Measurements from ENCODE around the gene ZNF829.
A peak's percentile ranks its signal among the peaks of the same experiment; 100 is the strongest.

Gene ZNF829

DNA sequence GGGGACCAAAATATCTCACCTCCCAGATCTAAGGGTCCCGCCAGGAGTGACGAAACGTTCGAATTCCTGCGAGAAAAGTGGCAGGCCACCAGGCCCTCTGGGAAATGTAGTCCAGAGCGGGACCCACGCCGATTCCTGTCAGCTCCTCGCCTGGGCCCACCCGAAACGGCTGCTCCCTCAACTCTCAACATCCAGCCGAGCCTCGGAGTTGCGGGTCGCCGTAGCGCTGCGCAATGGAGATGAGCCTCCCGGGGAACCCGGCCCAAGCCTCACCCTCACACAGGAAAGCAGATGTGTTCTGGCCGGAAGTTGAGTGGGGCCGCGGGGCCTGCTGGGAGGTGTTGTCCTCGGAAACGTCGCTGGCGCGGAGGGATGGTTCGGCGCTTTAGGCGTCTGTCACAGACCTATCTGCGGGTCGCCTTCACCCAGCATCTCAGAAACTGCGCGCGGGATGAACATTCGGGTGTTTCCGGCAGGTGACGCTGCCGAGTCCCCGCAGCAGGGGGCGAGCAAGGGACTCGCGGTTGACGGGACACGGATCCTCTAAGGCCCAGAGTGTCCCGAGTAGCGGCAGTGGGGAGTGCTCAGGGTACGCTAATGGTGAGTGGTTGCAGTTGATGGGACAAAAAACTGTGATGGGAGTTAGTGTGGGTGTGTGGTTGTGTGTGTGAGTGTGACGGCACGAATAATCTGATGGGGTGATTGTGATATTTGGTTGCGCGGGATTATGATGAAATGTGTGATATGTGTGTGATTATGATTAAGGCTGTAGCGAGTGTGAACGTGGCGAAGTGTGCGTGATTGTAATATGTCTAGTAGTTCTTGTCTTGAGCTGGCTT lies at the start of gene ZNF829, which contains the start of gene ZNF568:
Gene ZNF829, minus strand, starts transcription at position 300 of the 839 bp plus-strand sequence. CDS start 1,124 bp downstream, outside the sequence.
Gene ZNF568, plus strand, starts transcription at position 341 of the 839 bp plus-strand sequence. CDS start 6,439 bp downstream, outside the sequence.
- peak; percentile 47 to 96 (median 88) for DNase-seq

GRCh38 chr19:36963280-36963679 lies 47.2 kb upstream of the ZNF829 start:
- DNase-seq: no peak

DNA sequence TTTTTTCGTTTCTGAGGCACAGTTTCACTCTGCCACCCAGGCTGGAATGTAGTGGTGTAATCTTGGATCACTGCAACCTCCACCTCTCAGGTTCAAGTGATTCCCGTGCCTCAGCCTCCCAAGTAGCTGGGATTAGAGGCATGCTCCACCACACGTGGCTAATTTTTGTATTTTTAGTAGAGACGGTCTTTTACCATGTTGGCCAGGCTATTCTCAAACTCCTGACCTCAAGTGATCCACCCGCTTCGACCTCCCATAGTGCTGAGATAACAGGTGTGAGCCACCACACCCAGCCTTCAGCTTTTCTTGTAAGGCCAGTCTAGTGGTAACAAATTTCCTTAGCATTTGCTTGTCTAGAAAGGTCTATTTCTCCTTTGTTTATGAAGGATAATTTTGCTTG lies 46.3 kb upstream of the ZNF829 start:
- no peak for DNase-seq

DNA sequence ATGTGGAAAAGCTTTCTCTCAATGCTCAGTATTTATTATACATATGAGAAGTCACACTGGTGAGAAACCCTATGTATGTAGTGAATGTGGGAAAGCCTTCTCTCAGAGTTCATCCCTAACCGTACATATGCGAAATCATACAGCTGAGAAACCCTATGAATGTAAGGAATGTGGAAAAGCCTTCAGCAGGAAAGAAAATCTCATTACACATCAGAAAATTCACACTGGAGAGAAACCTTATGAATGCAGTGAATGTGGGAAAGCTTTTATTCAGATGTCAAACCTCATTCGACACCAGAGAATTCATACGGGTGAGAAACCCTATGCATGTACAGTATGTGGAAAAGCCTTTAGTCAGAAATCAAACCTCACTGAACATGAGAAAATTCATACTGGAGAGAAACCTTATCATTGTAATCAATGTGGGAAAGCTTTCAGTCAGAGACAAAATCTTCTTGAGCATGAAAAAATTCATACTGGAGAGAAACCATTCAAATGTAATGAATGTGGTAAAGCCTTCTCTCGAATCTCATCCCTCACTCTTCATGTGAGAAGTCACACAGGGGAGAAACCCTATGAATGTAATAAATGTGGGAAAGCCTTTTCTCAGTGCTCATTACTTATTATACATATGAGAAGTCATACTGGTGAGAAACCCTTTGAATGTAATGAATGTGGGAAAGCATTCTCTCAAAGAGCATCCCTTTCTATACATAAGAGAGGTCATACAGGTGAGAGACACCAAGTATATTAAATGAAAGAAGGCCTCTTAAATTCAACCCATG lies 34.4 kb upstream of the ZNF829 start:
- DNase-seq: no peak

- DNase-seq: no peak
Measured at GRCh38 chr19:36939153-36939552, 23.1 kb upstream of the ZNF829 start.

GRCh38 chr19:36931684-36932083 lies 15.6 kb upstream of the ZNF829 start:
- DNase-seq: no peak

GRCh38 chr19:36918090-36918489 lies 2.0 kb upstream of the ZNF829 start:
- no peak for DNase-seq

DNA sequence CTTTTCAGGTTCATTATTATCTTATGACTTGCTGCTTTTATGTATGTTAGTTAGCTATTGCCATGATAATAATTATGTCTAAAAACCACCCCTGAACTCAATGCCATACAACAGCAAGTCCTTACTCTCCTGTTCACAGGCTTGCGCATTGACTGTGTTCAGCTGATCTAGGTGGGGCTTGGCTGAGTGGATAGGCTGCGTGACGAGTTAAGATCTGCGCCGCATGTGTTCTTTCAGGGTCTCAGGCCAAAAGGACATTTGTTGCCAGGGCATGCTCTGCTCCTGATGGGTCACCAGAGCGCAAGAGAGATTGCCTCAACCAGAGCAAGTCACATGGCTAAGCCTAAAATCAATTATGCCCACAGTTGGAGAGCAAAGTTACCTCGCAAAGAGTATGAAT lies 900 bp upstream of the ZNF829 start:
- DNase-seq: peak in 27 of 58 donors; percentile 0 to 32 (median 9)

GRCh38 chr19:36898422-36898821 lies 17.7 kb downstream of the ZNF829 start:
- DNase-seq: no peak

DNA sequence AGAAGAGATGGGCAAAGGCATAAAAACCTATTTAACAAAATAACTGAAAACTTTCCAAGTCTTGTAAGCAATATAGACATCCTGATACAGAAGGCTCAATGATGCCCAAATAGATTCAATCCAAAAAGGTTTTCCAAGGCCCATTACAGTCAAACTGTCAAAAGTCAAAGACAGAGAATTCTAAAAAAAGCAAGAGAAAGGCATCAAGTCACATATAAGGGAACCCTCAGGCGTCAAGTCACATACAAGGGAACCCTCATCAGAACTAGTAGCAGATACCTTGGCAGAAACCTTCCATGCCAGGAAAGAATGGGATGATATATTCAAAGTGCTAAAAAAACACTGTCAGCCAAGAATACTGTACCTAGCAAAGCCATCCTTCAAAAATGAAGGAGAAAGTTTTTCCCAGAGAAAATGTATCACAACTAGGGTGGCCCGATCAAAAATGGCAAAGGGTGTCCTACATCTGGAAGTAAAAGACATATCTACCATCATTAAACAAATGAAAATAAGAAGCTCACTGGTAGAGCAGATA lies 21.2 kb downstream of the ZNF829 start:
- DNase-seq: no peak

GRCh38 chr19:36891768-36892357 lies 24.2 kb downstream of the ZNF829 start:
- DNase-seq: no peak

DNA sequence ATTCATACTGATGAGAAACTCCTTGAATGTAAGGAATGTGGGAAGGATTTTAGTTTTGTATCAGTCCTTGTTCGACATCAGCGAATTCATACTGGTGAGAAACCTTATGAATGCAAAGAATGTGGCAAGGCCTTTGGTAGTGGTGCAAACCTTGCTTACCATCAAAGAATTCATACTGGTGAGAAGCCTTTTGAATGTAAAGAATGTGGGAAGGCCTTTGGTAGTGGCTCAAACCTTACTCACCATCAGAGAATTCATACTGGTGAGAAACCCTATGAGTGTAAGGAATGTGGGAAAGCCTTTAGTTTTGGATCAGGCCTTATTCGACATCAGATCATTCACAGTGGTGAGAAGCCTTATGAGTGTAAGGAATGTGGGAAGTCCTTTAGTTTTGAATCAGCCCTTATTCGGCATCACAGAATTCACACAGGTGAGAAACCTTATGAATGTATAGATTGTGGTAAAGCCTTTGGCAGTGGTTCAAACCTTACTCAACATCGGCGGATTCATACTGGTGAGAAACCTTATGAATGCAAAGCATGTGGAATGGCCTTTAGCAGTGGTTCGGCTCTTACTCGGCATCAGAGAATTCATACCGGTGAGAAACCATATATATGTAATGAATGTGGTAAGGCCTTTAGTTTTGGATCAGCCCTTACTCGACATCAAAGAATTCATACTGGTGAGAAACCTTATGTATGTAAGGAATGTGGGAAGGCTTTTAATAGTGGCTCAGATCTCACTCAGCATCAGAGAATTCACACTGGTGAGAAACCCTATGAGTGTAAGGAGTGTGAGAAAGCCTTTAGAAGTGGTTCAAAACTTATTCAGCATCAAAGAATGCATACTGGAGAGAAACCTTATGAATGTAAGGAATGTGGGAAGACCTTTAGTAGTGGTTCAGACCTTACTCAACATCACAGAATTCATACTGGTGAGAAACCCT lies 38.8 kb downstream of the ZNF829 start:
- no peak for DNase-seq

DNA sequence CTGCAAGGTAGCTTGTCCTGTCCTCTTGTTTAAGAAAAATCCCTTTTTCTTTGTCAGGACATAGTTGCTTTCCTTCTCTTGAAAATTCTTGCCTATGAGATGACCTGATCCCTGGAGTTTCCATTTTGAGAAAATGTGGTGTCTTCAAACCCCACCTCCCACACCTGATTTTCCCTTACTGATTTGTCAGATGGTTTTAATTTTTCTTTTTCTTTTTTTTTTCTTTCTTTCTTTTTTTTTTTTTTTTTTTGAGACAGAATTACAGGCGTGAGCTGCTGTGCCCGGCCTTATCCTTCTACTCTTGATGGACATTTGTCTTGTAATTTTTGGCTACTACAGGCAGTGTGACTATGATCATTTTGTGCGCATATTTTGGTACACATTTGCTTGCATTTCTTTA lies 64.2 kb downstream of the ZNF829 start:
- no peak for DNase-seq

GRCh38 chr19:36850559-36851442 lies 65.3 kb downstream of the ZNF829 start, which contains the start of gene ZNF345:
Gene ZNF345 (plus strand): TSS chr19:36850876. CDS start chr19:36876831, 25,955 bp downstream.
- peak; percentile 39 to 95 (median 86) for DNase-seq

DNA sequence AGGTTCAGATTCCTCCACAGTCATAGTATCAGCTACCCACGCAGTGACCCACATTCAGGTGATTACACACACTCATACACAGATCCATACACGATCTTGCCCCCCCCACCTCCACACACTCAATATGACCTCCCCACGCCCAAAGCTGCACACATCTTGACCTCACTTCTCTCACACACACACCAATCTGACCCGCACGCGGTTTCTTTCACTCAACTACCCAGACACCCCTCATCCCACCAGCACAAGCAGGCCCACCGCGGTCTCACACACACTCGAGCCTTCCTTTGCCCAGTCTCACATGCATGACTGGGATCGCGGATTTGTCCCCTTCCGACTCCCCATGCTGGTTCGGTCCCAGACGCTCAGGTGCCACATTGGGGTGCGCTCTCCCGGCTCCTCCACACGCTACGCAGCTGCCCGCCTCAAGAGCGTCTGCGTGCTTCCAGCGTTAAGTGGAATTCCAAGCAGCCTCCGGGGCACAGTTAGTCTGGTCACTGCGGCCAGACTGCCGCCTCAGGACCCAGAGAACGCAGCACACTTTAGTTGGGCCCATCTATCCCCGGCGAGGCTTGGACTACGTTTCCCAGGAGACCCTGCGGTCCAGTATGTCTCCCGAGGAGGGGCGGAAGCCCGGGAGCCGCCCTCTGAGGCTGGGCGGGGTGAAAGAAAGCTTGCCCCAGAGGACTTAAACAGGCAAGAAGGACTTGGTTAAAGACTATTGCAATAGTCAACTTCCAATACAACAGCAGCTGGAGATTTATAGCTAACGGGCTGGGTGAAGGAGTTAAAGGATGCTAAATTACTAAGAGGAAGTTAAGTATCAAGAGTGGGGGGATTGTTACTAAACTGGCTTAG lies 66.2 kb downstream of the ZNF829 start:
- peak; percentile 42 to 94 (median 85) for DNase-seq

GRCh38 chr19:36847968-36848367 lies 68.1 kb downstream of the ZNF829 start:
- peak in 1 of 58 donors; percentile 9 for DNase-seq

GRCh38 chr19:36838784-36839324 lies 77.2 kb downstream of the ZNF829 start:
- DNase-seq: no peak

Data from anterior cingulate cortex (tissue), 58 donors.